Measurements from ENCODE around the gene ARL10. TPM values are rescaled to one million over a fixed set of nuclear protein-coding genes. Genes with fewer than 3 reads are reported as not detected.

ARL10 gene
- total RNA-seq, 1 donor from 2014 or later: 14.5 TPM

GRCh38 chr5:176400382-176401156 lies 35.3 kb downstream of the ARL10 start:
- no peaks in the 10 kb centered on the region for H3K4me1 Mint-ChIP-seq (ENCODE audit: unreplicated experiment)
- no peak for DNase-seq (ENCODE audit: low spot score)
- H3K9me3 Mint-ChIP-seq (ENCODE audit: unreplicated experiment): no peaks in the 10 kb centered on the region
- H3K36me3 Mint-ChIP-seq (ENCODE audit: low read depth, unreplicated experiment): peaks cover 16% of the 10 kb centered on the region
- no peak overlapping the region for H3K4me3 Mint-ChIP-seq (ENCODE audit: unreplicated experiment)
- H3K27ac Mint-ChIP-seq (ENCODE audit: unreplicated experiment): no peak overlapping the region
- TF ChIP-seq CTCF (IDR thresholded peaks at IDR 0.05; ENCODE audit: unreplicated experiment): no peak
- peaks cover 12% of the 10 kb centered on the region for H3K27me3 Mint-ChIP-seq (ENCODE audit: unreplicated experiment)

DNA sequence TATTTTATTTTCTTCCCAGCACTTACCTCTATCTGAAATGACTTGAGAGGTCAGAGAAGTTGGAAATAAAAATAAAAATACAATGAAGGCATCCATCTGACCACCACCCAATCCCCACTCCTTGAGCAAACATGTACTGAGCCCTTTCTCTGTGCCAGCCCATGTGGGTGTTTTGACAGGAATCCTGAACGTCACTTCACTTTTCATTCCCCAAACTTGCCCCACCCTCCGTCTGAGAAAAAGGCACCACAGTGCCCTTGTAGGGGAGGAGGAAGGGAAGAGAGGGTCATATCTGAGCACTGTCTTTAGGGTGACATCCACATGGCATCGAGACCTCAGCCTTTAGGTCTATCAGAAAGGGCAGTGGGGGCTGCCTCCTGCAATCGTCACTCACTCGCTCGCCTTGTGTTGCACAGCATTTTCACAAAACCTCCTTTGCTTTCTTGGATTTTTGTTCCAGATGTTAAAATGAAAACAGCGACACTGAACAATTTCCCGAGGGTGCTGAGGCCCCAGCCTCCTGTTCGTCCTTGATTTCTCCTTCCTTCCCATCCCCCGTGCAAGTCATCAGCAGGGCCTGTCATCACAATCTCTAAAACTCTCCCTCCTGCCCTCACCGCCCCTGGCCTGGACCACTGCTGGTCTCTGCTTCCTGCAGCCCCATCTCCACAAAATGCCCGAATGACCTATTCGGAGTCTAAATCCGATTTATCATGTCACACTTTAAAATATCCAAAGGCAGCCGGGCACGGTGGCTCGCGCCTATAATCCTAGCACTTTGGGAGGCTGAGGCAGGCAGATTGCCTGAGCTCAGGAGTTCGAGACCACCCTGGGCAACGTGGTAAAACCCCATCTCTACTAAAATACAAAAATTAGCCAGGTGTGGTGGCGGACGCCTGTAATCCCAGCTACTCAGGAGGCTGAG lies 36.3 kb downstream of the ARL10 start:
- Mint-ChIP-seq H3K27me3 (ENCODE audit: unreplicated experiment) (peaks cover 11% of the 10 kb centered on the region), H3K9me3 (ENCODE audit: unreplicated experiment) (no peaks in the 10 kb centered on the region), H3K4me1 (ENCODE audit: unreplicated experiment) (no peaks in the 10 kb centered on the region), H3K27ac (ENCODE audit: unreplicated experiment) (no peak overlapping the region), H3K4me3 (ENCODE audit: unreplicated experiment) (no peak overlapping the region), H3K36me3 (ENCODE audit: low read depth, unreplicated experiment) (peaks cover 15% of the 10 kb centered on the region)
- no peak for TF ChIP-seq CTCF (IDR thresholded peaks at IDR 0.05; ENCODE audit: unreplicated experiment)
- no peak for DNase-seq (ENCODE audit: low spot score)

DNA sequence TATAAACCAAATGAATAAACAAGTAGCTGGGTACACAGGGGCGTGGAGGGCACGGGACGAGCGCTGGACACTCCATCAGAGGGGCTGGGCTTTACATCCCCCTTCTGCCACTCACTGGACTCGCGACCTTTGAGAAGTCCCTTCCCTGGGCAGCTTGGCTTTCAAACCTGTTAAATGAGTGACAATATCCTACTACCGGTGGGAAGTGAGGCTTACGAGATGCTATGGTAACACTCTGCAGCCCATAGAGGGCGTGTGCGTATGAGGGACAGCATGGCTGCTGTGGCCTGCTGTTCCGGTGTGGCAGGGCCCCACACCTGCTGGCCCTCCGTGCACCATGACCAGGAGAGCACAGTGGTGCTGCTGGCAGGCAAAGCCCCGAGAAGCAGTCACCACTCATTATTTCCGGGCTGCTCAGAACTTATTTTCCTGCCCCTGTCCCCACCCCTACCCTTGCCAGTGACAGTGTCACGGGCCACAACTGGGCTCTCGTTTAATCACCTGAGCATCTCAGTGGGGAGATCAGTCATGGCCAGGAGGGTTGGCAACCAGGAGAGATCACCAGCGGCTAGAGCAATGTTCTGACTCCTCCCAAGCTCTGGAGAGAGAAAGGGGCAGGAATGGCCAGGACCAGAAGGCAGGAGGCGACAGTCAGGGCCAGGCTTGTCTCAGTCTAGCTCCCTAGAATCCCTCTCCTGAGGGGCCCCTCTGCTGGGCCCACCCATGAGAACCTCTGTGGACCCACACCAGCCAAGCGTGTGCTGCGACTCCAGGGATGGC lies 40.6 kb downstream of the ARL10 start:
- Mint-ChIP-seq H3K27me3 (ENCODE audit: unreplicated experiment) (peaks cover 2% of the 10 kb centered on the region), H3K27ac (ENCODE audit: unreplicated experiment) (no peak overlapping the region), H3K4me3 (ENCODE audit: unreplicated experiment) (no peak overlapping the region), H3K36me3 (ENCODE audit: low read depth, unreplicated experiment) (peaks cover 16% of the 10 kb centered on the region), H3K9me3 (ENCODE audit: unreplicated experiment) (no peaks in the 10 kb centered on the region), H3K4me1 (ENCODE audit: unreplicated experiment) (no peaks in the 10 kb centered on the region)
- DNase-seq (ENCODE audit: low spot score): peak; percentile 18
- no peak for TF ChIP-seq CTCF (IDR thresholded peaks at IDR 0.05; ENCODE audit: unreplicated experiment)

- no peak for DNase-seq (ENCODE audit: low spot score)
- H3K4me3 Mint-ChIP-seq (ENCODE audit: unreplicated experiment): no peak overlapping the region
- H3K27ac Mint-ChIP-seq (ENCODE audit: unreplicated experiment): no peak overlapping the region
- no peak for TF ChIP-seq CTCF (IDR thresholded peaks at IDR 0.05; ENCODE audit: unreplicated experiment)
- H3K27me3 Mint-ChIP-seq (ENCODE audit: unreplicated experiment): peaks cover 2% of the 10 kb centered on the region
- H3K4me1 Mint-ChIP-seq (ENCODE audit: unreplicated experiment): no peaks in the 10 kb centered on the region
- H3K36me3 Mint-ChIP-seq (ENCODE audit: low read depth, unreplicated experiment): peaks cover 21% of the 10 kb centered on the region
- no peaks in the 10 kb centered on the region for H3K9me3 Mint-ChIP-seq (ENCODE audit: unreplicated experiment)
These were observed 41.3 kb downstream of the ARL10 start for GRCh38 chr5:176406436-176407052.

Measured in endothelial cell (in vitro differentiated cells).